Endothelial cell of umbilical vein (primary cell): Measurements from ENCODE around the gene RASL12.

ENCODE experiments used
- POLR2A ChIP-seq: IDR thresholded peaks from 2 replicates; pipeline ENCODE4 v1.6.1; 2012; ENCODE audit warnings: low read depth, mild to moderate bottlenecking, control low read depth, low read length
- TF ChIP-seq, protein P1 (sequence below), 2 donors: IDR thresholded peaks; 1 replicate in 1 of 2; 2 replicates in 1 of 2; pipeline ENCODE4 v1.5.1; 2011; ENCODE audit warnings: low read length in 2 of 2, mild to moderate bottlenecking in 2 of 2, moderate library complexity in 2 of 2, control low read depth in 1 of 2, inconsistent platforms in 1 of 2, low read depth in 1 of 2; ENCODE audit not compliant: insufficient read depth in 1 of 2; ENCODE audit errors: extremely low read depth in 1 of 2

DNA sequence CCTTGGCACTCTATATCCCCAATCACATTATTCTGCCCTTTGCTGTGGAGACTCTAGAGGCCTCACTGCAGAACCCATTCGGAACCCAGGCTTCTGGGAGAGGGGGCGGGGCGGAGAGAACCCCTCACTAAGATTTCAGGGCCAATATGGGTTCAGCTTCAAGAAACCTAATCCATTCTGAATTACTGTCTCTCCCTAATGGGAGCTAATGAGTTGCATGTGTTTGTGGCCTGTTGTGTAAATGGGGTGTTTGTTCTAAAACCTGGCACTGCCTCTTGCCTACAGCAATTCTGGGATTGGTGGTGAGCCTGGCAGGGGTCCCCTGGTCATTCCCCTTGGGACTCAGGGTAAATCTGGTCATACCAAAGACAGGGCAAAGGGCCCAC lies 605 bp upstream of the RASL12 start:
- TF ChIP-seq POLR2A = no peak
- TF ChIP-seq, protein P1, sequence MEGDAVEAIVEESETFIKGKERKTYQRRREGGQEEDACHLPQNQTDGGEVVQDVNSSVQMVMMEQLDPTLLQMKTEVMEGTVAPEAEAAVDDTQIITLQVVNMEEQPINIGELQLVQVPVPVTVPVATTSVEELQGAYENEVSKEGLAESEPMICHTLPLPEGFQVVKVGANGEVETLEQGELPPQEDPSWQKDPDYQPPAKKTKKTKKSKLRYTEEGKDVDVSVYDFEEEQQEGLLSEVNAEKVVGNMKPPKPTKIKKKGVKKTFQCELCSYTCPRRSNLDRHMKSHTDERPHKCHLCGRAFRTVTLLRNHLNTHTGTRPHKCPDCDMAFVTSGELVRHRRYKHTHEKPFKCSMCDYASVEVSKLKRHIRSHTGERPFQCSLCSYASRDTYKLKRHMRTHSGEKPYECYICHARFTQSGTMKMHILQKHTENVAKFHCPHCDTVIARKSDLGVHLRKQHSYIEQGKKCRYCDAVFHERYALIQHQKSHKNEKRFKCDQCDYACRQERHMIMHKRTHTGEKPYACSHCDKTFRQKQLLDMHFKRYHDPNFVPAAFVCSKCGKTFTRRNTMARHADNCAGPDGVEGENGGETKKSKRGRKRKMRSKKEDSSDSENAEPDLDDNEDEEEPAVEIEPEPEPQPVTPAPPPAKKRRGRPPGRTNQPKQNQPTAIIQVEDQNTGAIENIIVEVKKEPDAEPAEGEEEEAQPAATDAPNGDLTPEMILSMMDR (IDR thresholded peaks at IDR 0.05; ENCODE audit: extremely low read depth in 1 of 2, insufficient read depth in 1 of 2, low read depth in 1 of 2, low read length in 2 of 2) = no peak
